ENCODE measurements around the gene OR8G1. TPM values are rescaled to one million over a fixed set of nuclear protein-coding genes. Genes with fewer than 3 reads are reported as not detected.

OR8G1 gene
- total and polyA plus RNA-seq, 9 of the 15 experiments (the other 6 are each of a cell fraction or from before 2014, with no cell fraction given): 0.03 to 1.4 (median 0.51) TPM; not detected in 1

DNA sequence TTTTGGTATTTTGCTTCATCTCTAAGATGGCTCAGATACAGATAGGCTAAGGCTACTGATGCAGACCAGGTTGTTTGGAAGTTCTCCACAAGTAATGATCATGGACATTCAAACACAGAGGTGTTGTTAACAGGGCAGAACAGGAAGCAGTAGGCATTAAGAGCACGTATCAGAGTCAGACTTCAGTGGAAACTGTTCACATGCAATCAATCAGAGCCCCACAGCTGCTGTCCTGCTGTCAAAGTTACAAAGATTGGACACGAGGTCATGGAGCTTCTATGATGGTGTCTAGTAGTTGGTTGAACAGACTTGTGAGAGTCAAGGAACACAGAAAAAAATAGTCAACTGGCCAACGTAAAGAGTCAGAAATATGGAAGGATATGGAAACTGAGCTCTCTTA is 37.9 kb upstream of the OR8G1 start (continued):
- TF ChIP-seq TAF9B (IDR thresholded peaks at IDR 0.05; ENCODE audit: partially characterized antibody) (no peak), SRSF9 (IDR thresholded peaks at IDR 0.05; ENCODE audit: borderline replicate concordance, low read depth, low read length) (no peak), DPF2 (IDR thresholded peaks at IDR 0.05) (0 out of 2 replicates have a peak, but pooled peaks have one; percentile 25), TEAD4 (IDR thresholded peaks at IDR 0.05; ENCODE audit: low read length) (peak; percentile 52), TEAD4 (CRISPR knock-in tag; IDR thresholded peaks at IDR 0.05; ENCODE audit: borderline replicate concordance) (no peak), ADNP (tag; IDR thresholded peaks at IDR 0.05) (no peak), ZNF197 (CRISPR knock-in tag; IDR thresholded peaks at IDR 0.05; ENCODE audit: low read depth) (no peak), ZNF311 (CRISPR knock-in tag; IDR thresholded peaks at IDR 0.05) (no peak), MYBL2 (IDR thresholded peaks at IDR 0.05; ENCODE audit: low read depth) (peak; percentile 41; the same call in 1 of the 2 replicates), MYBL2 (CRISPR knock-in tag; IDR thresholded peaks at IDR 0.05; ENCODE audit: borderline replicate concordance) (no peak), POLR2A (conservative IDR thresholded peaks at IDR 0.05) (no peak), ZNF707 (CRISPR knock-in tag; conservative IDR thresholded peaks at IDR 0.05) (no peak), KDM1A (IDR thresholded peaks at IDR 0.05) (0 out of 4 replicates have a peak, but pooled peaks of 1 of the 2 experiments have one; percentile 35), SMAD4 (CRISPR knock-in tag; conservative IDR thresholded peaks at IDR 0.05) (peak; percentile 48; the same call in 1 of the 2 replicates), SMC3 (conservative IDR thresholded peaks at IDR 0.05; ENCODE audit: insufficient read depth, low read depth, low read length) (no peak), RBM34 (IDR thresholded peaks at IDR 0.05; ENCODE audit: borderline replicate concordance, insufficient read depth, low read length) (no peak), CXXC5 (CRISPR knock-in tag; IDR thresholded peaks at IDR 0.05) (peak; percentile 36), PHF20 (IDR thresholded peaks at IDR 0.05; ENCODE audit: partially characterized antibody) (no peak), MEIS2 (IDR thresholded peaks at IDR 0.05; ENCODE audit: partially characterized antibody) (peak; percentile 95), ZNF146 (CRISPR knock-in tag; IDR thresholded peaks at IDR 0.05; ENCODE audit: unreplicated experiment) (no peak), ETV6 (IDR thresholded peaks at IDR 0.05; ENCODE audit: borderline replicate concordance in 1 of 2, low read depth in 2 of 2, low read length in 1 of 2) (no peak), ETV6 (CRISPR knock-in tag; IDR thresholded peaks at IDR 0.05; ENCODE audit: borderline replicate concordance) (no peak), ZNF778 (CRISPR knock-in tag; IDR thresholded peaks at IDR 0.05) (no peak), TAL1 (IDR thresholded peaks at IDR 0.05) (peak; percentile 49), HDAC3 (IDR thresholded peaks at IDR 0.05; ENCODE audit: borderline replicate concordance, partially characterized antibody) (no peak)
- TF ChIP-seq, protein P1, sequence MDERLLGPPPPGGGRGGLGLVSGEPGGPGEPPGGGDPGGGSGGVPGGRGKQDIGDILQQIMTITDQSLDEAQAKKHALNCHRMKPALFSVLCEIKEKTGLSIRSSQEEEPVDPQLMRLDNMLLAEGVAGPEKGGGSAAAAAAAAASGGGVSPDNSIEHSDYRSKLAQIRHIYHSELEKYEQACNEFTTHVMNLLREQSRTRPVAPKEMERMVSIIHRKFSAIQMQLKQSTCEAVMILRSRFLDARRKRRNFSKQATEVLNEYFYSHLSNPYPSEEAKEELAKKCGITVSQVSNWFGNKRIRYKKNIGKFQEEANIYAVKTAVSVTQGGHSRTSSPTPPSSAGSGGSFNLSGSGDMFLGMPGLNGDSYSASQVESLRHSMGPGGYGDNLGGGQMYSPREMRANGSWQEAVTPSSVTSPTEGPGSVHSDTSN (CRISPR knock-in tag; IDR thresholded peaks at IDR 0.05; ENCODE audit: low read depth): no peak
- TF ChIP-seq, protein P1 (tag; conservative IDR thresholded peaks at IDR 0.05; ENCODE audit: low read depth): peak; percentile 92
- TF ChIP-seq, protein P2, sequence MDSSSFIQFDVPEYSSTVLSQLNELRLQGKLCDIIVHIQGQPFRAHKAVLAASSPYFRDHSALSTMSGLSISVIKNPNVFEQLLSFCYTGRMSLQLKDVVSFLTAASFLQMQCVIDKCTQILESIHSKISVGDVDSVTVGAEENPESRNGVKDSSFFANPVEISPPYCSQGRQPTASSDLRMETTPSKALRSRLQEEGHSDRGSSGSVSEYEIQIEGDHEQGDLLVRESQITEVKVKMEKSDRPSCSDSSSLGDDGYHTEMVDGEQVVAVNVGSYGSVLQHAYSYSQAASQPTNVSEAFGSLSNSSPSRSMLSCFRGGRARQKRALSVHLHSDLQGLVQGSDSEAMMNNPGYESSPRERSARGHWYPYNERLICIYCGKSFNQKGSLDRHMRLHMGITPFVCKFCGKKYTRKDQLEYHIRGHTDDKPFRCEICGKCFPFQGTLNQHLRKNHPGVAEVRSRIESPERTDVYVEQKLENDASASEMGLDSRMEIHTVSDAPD (CRISPR knock-in tag; IDR thresholded peaks at IDR 0.05): no peak

All from K562 (cell line).